Tibial nerve (tissue), 4 donors: ENCODE data around the gene ITPKC.

Experiments
- CTCF ChIP-seq, 5 experiments: fragments of 200-600 bp in 3 of 5; fragments of 450-650 bp in 2 of 5; sonication (generic) in 3 of 5; IDR thresholded peaks; one replicate each; pipeline ENCODE4 v1.5.1; 2016 to 2019; ENCODE audit warnings: antibody characterized with exemption in 5 of 5, mild to moderate bottlenecking in 3 of 5, moderate library complexity in 2 of 5
- EP300 ChIP-seq, 2 donors: sonication (generic); formaldehyde crosslinking; IDR thresholded peaks; one replicate each; pipeline ENCODE4 v1.6.1; 2017; ENCODE audit warnings: antibody characterized with exemption in 2 of 2, mild to moderate bottlenecking in 1 of 2

DNA sequence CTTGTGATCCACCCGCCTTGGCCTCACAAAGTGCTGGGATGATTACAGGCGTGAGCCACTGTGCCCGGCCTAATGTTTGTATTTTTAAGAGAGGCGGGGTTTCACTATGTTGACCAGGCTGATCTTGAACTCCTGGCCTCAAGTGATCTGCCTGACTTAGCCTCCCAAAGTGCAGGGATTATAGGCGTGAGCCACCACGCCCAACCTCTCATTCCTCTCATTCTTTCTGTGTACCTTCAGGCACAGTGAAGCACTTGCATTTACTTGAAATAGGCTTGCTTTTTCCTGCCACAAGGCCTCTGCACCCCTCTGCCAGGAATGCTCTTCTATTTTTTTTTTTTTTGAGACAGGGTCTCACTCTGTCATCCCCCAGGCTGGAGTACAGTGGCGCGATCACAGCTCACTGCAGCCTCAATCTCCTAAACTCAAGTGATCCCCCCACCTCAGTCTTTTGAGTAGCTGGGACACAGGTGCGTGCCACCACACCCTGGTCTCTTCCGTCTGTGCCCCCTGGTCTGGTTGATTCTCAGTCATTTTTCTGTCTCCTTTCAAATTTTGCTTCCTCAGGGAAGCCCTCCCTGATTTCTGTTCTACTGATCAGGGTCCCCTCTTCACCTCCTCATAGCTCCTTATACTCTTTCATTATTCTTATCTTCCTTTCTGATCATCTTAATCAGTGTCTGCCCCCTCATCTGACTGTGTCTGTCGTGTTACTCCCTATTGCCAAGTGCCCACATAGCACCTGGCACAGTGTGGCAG lies 18.3 kb downstream of the ITPKC start:
- TF ChIP-seq EP300 (IDR thresholded peaks at IDR 0.05), result no peak
- no peak for TF ChIP-seq CTCF (IDR thresholded peaks at IDR 0.05)
